H1 (cell line): ENCODE data around the gene MTIF3. TPM values are rescaled to one million over a fixed set of nuclear protein-coding genes. Genes with fewer than 3 reads are reported as not detected.

Experiments
- NRF1 ChIP-seq: IDR thresholded peaks from 2 replicates; pipeline ENCODE4 v1.6.1; 2011; ENCODE audit warnings: mild to moderate bottlenecking, low read depth, low read length, improper control_type of control experiment
- YY1 ChIP-seq: IDR thresholded peaks from 2 replicates; pipeline ENCODE4 v1.6.1; 2011; ENCODE audit warnings: low read depth, mild to moderate bottlenecking, low read length
- polyA plus RNA-seq, 7 experiments: library from polyadenylated mRNA; depleted of rRNA in 3 of 7; stranded (reverse) in 5 of 7; unstranded in 2 of 7; fragments of >200 nt in 5 of 7; fragments of 200-250 nt in 2 of 7; gene quantifications; 1 replicate in 5 of 7; 2 replicates in 1 of 7; 4 replicates in 1 of 7; pipeline versions ENCODE4 v1.2.1 to v1.2.3, GENCODE V29; 2011 to 2013; ENCODE audit warnings: missing spikeins in 2 of 7, mixed read lengths in 2 of 7
- total RNA-seq: library from RNA; stranded (reverse); fragmentation: NEBNext Ultra II Directional; extraction: Animal tissue kit (Norgen Biotek cat#: 25700); gene quantifications from 2 replicates; pipeline ENCODE4 v1.2.1, GENCODE V29; 2021
- TF ChIP-seq, protein P1 (sequence below): IDR thresholded peaks from 2 replicates; pipeline ENCODE4 v1.6.1; 2012; ENCODE audit warnings: inconsistent platforms

Gene MTIF3
- total and polyA plus RNA-seq, 2 of the 8 experiments (the other 6 are each of a cell fraction or from before 2014, with no cell fraction given), result 29.4 to 36.4 TPM

GRCh38 chr13:27442071-27442647, 8.2 kb downstream of the MTIF3 start (continued):
- TF ChIP-seq NRF1, result no peak
- no peak for TF ChIP-seq YY1
- TF ChIP-seq, protein P1, sequence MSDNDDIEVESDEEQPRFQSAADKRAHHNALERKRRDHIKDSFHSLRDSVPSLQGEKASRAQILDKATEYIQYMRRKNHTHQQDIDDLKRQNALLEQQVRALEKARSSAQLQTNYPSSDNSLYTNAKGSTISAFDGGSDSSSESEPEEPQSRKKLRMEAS, result no peak
